Globus pallidus (tissue), 1 donor: Measurements from ENCODE around the gene KIFAP3.
A peak's percentile ranks its signal among the peaks of the same experiment; 100 is the strongest.
"Not testable (repeated sequence)": the region's sequence is repeated elsewhere in the genome, so short reads cannot be mapped to it uniquely, and the experiment has no call there.

ENCODE experiments used
- DNase-seq: peaks from one replicate; pipeline ENCODE4 v3.0.0-alpha.2; 2015; ENCODE audit warnings: low spot score

The KIFAP3 gene

DNA sequence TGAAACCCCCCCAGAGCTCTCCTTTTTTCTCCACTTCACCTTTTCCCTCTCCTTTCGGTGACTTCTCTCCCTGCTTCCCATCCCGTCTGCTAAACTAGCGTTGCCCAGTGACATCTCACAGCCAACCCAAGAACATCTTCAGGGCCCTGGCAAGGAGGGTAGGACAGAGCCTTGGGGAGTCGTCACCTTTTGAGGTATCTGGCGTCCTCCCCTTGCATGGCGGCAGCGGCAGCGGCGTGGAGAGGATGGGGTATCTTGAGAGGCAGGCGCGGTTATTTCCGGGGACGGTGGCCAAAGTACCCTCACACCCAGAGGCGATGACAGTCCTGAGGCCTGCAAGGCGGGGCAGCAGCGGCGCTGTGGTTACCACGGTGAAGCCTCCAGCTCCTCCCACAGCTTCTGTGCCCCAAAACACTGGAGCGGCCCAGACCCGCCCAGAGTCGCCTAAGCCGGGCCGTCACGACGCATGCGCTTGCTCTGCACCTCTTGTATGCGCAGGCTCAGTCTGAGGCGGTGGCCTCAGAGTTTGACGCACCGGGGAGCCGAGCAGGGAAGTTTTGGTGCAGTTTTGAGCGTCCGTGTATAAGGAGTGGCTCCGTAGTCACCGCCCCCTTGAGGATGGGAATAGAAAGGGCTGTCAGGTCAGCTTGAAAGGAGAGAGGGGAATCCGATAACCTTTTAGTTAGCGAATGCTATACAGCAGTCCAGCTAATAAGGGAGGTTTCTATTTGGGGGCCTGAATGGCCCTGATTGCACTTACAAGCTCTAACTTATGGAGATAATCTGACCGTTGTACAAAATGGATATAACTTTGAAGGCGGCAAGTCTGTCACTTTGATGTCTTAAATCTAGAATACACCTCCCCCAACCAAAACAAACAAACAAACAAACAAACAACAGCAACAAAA, at the start of gene KIFAP3:
Gene KIFAP3, minus strand, starts transcription at position 446 of the 908 bp plus-strand sequence. Its CDS starts 228 bp downstream, at position 218.
- peak; percentile 96 for DNase-seq

DNA sequence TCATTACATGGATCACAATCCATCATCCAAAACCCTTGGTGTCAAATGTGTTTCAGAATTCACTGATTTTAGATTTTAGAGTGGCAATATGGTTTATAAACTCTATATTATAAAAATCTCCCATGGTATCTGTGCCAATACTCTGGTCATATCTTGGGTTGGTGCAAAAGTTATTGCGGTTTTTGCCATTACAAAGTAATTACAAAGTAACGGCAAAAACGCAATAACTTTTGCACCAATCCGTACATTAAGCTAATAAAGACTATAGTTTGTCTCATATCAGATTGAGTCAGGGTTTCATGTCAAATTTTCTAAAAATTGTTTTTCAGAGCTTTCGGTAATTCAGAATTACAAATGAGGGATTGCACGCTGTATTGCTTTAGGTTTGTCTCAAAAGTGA, 47.9 kb upstream of the KIFAP3 start:
- no peak for DNase-seq

DNA sequence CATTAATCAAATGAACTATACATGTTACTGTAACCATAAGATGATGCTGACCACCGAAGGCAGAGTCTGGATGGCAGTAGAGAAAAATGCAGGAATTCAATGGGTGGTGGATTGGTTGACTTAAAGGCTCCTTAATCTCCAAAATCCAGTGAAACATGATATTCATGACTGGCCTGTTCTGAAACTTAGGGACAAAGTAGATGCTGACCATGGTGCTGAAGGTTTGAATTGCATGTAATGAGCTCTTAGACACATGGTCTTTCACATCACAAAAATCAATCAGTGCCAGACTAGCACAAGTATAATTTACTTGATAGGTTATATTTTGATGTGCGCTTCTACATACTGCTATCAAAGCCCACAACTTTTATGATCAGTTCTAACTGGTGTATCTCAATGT, 40.4 kb upstream of the KIFAP3 start:
- DNase-seq, result no peak

DNA sequence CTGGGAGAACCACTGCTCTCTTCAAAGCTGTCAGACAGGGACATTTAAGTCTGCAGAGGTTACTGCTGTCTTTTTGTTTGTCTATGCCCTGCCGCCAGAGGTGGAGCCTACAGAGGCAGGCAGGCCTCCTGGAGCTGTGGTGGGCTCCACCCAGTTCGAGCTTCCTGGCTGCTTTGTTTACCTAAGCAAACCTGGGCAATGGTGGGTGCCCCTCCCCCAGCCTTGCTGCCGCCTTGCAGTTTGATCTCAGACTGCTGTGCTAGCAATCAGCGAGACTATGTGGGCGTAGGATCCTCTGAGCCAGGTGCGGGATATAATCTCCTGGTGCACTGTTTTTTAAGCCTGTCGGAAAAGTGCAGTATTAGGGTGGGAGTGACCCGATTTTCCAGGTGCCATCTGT, 38.6 kb upstream of the KIFAP3 start:
- DNase-seq, result not testable (repeated sequence)

DNA sequence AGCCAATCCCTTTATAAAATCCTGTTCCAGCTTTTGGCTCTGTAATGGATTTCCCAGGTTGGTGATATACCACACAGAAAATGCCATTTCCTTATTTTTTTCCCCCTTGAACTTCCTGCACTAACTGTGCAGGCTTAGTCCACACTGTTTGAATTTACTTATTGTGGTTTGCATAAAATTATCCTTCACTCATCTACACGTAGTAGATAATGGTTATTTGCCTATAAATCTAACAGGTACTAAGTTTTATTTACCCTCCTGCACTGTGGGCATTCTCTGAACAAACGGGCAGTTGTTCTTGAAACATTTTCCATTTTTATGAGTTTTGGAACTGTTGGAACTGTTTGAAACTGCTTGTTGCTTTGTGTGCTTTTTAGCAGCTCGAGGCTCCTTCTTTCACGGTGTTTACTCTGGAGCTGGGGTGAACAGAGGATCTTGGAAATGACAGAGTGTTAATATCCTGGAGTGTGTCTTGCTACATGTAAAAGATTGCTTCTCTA, 23.0 kb upstream of the KIFAP3 start:
- no peak for DNase-seq

DNA sequence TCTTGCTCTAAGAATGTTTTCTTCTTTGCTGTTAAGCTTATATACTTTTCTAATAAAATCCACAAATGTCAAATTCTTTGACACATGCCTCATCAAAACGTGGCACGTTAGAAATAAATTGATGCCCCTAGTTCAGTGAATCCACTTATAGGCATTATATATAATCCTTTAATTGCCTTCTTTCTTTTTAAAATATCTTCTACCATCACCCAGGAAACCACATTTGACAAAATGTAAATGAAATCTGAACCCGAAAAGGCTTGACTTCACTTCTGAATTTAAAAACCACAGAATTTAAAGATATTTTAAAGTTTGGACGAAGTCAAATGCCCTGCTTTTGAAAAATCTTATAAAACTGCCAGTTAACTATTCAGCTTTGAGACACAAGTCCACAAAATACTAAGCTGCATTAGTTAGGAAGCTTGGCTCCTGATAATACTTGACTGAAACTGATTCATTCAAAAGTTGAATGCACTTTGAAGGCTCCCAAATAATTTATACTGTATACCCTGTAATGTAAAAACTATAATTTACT, 22.4 kb upstream of the KIFAP3 start:
- DNase-seq, result no peak

DNA sequence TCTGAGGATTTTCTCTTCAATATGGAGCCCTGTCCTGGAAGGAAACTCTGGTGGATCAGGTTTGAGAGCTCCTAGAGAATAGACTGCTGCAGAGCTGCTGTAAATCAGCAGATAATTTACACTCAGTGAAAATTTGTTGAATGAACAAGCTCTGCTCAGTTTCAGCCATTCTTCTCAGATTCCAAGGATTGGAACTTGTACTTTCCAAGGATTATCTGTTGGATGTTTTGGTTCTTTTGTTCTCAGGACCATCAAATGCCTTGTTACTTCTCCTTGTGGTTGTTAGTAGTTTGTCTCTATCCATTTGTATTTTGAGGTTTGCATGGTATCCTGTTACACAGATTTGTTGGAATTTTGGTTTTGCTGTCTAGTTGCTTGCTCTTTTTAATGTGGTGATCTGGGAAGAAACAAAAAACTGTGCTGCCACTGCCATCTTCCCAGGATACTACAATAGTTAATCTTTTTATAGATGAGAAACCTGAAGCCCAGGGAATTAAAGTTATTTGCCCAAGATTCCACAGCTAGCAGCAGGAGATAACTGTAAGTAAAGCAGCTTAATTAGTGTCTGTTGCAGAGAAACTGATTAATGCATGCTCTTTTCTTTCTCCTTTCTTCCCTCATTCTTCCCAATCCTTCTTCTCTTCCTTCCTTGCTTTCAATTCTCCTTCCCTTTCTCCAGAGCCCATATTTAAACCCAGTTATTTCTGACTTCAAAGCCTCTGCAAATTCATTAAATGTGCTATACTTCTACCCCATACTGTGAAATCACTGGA, 21.7 kb upstream of the KIFAP3 start:
- no peak for DNase-seq

DNA sequence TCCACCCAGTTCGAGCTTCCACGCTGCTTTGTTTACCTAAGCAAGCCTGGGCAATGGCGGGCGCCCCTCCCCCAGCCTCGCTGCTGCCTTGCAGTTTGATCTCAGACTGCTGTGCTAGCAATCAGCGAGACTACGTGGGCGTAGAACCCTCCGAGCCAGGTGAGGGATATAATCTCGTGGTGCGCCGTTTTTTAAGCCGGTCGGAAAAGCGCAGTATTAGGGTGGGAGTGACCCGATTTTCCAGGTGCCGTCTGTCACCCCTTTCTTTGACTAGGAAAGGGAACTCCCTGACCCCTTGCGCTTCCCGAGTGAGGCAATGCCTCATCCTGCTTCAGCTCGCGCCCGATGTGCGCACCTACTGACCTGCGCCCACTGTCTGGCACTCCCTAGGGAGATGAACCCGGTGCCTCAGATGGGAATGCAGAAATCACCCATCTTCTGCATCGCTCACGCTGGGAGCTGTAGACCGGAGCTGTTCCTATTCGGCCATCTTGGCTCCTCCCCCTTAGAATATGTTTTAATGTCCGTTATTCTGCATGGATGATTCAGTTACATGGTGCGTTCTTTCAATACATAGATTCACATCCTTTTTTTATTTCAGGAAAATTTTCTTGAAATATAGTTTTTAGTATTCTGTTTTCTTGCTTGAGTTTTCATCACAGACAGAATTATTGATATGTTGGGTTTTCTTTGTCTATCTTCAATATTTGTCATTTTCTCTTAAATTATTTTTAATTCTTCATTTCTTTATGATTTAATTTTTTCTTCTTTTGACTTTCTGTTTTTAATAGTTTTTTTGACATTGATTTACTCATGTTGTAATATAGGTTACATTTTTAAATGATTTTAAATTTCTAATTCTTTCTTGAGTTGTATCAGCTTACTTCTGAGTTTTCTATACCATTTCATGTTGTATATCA, 20.5 kb upstream of the KIFAP3 start:
- DNase-seq, result not testable (repeated sequence)

DNA sequence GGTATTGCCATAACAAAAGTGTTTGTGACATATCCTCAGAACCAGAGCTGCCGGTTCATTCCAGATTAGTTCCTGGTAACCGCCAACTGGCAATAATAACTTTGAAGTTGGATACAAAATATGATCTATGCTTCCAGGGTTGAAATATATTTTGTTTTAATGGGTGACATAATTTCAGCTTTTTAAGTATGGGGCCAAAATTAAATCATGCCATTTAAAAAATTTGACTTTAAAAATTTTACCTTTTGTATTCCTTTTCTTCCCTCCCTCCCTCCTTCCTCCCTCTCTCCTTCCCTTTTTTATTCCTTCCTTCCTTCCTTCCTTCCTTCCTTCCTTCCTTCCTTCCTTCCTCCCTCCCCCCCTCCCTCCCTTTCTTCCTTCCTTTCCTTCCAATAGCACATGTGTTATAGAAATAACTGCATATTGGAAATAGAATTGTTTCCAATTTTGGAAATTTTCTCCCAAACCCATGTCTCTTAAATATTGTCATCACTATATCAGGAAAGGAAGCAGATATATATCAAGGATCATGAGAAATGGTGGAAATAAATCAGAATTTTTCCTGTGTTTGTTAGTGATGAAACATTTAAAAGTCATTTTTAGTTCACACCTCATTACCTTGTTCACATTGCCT, 12.0 kb upstream of the KIFAP3 start:
- no peak for DNase-seq

DNA sequence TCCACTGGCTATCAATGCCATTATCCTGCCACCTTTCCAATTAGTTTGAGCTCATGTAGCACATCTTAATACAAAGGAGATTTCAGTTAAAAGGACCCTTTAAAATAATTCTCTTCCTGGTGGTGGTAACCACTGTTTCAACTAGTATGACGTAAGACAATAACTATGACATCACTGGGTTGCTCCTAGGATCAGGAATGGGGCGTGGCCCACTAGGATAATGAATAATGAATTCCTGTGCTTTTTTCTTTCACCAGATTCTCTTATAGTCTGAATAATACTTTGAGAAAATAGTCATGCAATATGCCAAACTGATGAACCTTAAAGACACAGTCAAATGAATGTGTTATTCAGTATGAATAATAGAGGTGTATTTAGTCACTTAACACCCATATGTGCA, 10.6 kb upstream of the KIFAP3 start:
- no peak for DNase-seq

DNA sequence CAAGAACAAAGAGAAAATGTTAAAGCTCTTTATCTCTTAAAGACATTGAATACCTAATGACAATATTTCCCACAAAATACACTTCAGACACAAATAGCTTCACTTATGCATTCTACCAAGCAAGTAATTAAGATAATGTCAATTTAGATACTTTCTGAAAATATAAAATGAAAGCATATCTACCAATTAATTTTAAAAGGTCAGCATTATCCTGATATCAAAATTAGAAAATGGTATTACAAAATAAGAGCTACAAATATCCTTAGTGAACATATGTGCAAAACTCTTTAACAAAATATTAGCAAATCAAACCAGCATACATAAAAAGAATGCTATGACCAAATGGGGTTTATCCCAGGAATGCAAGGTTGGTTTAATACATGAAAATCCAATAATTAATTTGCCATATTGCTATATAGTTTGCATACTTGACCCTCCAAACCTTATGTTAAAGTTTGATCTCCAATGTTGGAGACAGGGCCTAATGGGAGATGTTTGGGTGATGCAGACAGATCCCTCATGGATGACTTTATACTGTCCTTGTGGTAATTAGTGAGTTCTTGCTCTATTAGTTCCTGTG, 4.2 kb upstream of the KIFAP3 start:
- DNase-seq, result no peak

DNA sequence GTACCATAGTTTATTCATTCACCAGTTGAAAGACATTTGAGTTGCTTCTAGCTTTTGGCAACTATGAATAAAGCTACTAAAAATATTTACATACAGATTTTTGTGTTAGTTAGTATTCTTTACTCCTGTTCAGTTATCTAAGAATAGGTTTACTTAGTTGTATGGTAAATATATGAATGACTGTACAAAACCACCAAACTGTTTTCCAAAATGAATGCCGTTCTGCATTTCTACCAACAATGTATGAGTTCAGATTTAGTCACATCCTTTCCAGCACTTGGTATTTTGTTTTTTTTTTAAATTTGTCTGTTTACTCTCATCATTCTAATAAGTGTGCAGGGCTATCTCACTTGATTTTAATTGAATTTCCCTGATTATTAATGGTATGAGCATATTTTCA, 3.4 kb upstream of the KIFAP3 start:
- DNase-seq, result no peak

DNA sequence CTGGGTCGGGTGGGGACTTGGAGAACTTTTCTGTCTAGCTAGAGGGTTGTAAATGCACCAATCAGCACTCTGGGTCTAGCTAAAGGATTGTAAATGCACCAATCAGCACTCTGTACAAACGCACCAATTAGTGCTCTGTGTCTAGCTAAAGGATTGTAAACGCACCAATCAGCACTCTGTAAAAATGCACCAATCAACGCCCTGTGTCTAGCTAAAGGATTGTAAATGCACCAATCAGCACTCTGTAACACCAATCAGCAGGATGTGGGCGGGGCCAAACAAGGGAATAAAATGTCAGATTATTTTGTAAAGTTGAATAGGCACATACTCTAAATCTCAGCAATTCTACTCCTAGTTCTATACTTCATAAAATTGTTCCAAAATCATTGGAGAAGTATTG, 2.5 kb upstream of the KIFAP3 start:
- DNase-seq, result not testable (repeated sequence)

DNA sequence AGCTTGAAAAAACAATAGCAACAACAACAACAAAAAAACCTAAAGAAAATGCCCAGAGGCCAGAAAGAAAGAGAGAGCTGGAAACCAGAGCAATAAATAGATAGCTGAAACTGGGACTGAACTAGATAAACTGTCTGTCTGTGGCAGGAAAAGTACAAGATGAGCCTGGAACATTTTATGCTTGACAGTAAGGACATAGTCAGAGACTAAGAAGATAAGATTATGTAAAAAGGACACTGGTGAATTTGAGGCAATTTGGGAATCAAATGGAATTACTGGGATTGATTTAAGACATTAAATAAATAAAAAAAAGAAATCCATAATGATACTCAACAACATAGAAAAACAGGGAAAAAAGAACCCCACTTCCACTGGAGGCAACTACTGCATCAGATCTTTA, 1.7 kb upstream of the KIFAP3 start:
- DNase-seq, result no peak

DNA sequence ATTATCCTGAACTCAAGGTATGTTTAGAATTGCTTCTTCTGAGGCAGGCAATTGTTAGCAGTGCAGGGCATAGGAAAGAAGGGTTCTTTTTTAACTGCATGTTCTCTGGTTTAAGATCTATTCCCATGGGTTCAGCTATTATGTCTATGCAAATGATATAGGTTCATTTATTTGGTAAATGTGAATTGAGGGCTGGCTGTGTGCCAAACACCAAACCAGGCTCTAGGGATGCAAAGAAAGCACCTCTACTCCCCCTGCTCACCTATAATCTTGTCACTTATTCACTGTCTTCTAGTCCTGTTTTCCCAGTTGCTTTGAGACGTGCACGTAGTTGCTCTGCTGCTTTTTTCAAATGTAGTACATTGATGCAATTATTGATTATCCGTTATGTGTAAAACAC, 691 bp upstream of the KIFAP3 start:
- no peak for DNase-seq

DNA sequence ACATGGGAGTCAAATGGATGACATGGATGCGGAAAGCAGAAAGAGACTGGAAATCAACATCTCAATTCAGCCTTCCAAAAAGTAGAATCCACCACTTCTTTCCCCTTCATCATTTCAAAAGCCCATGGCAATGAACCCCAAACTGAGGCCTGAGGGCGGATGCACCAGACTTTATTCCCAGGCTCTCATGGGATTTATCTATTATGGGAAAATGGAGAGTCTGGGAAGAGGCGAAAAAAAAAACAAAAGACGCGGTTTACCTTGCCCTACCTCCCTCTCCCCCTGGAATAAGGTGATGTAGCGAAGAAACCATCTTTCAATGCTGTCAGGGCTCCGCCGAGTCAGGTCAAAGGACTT, 624 bp downstream of the KIFAP3 start:
- DNase-seq, result no peak

DNA sequence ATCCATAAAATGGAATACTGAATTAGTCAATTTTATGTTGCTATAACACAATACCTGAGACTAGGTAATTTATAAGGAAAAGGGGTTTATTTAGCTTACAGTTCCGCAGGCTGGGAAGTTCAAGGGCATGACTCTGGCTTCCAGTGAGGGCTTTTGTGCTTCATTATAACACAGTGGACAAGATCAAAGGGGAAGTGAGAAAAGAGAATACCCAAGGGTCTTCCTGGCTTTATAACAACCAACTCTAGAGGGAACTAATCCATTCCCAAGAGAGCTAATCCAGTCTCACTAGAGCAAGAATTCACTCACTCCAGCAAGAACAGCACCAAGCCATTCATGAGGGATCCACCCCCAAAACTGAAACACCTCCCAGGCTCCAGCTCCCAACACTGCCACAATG, 3.1 kb downstream of the KIFAP3 start:
- DNase-seq, result no peak

DNA sequence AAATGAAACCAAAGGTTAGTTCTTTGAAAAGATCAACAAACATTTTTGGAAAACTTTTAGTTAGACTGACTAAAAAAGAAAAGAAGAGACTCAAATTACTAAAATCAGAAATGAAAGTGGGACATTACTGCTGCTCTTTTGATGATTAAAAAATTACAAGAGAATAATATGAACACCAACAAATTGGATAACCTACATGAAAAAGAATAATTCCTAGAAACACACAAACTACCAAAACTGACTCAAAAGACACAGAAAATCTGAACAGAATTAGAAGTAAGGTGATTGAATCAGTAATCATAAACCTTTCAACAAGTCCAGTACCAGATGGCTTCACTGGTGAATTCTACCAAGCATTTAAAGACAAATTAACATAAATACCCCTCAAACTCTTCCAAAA, 5.6 kb downstream of the KIFAP3 start:
- no peak for DNase-seq

DNA sequence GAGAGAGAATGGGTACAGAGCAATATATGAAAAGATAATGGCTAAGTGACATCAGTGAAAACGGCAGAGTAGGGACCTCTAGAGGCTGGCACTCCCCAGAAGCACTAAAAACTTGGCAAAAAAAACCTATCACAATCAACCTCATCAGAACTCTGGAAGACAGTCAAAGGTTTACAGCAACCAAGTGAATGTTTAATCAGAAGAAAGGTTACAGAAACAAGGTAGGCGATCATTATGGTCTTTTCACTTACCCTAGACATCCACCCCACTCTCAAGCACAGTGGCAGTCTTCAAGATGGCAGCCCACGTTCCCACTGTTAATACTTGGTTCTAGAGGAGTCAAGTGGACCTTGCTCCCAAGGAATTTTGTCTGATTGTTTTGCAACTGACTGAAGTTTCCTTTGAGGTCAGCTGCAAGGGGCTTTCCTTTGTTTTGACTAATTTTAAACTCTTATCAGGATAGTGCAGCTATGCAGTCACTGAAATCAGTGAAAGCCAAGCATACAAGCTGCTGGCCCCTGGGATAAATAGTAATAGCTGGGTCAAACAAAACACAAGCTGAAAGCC, 7.2 kb downstream of the KIFAP3 start:
- no peak for DNase-seq

DNA sequence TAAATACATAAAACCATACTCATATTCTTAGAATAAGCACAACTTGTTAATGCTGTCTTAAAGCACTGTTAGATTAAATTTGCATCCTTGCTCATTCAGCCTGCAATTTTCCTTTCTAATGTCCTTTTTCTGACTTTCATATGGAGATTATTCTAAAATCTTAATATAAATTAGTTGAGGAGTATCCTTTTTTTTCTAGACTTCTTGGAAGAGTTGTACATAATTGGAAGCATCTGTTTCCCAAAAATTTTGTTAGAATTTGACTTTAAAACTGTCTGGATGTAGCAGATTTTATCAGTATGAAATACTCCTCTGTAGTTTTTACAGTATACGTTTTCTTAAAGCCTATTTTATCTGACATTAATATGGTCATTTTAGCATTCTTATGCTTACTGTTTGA, 9.7 kb downstream of the KIFAP3 start:
- no peak for DNase-seq
